GM19324 (cell line): ENCODE measurements around the gene TGM5.
"Not testable (repeated sequence)": the region's sequence is repeated elsewhere in the genome, so short reads cannot be mapped to it uniquely, and the experiment has no call there.

Experiments used
- ATAC-seq: cut with Tn5 transposase; IDR thresholded peaks from one replicate; pipeline ENCODE4 v1.9.1; 2021; ENCODE audit warnings: mild to moderate bottlenecking, moderate library complexity; ENCODE audit not compliant: unreplicated experiment, low FRiP score

The TGM5 gene

DNA sequence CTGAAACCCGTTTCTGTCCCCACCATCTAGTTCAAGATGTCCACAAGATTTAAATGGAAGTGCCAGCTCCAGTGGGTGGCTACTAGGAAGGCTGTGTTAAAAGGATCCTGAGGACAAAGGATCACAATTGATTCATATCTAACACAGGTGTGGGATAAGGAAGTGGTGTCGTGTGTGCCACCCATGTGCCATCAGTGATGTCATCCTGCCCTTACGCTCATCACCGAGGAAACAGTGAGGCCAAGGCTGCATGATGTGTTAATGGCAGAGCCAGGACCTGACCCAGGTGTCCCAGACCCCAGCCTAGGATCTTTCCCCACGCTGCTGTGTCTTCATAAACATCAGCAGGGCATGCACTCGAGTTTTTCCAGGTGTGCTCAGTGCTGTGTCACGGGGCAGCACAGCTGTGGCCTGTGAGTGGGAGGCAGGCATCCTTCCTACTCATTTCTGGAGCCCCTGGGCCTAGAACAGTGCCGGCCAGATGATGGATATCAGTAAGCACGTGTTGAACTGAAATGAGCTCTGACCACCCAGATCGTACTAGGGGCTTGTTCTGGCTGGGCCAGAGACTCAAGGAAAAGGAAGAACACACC, 10.6 kb upstream of the TGM5 start:
- no peak for ATAC-seq

DNA sequence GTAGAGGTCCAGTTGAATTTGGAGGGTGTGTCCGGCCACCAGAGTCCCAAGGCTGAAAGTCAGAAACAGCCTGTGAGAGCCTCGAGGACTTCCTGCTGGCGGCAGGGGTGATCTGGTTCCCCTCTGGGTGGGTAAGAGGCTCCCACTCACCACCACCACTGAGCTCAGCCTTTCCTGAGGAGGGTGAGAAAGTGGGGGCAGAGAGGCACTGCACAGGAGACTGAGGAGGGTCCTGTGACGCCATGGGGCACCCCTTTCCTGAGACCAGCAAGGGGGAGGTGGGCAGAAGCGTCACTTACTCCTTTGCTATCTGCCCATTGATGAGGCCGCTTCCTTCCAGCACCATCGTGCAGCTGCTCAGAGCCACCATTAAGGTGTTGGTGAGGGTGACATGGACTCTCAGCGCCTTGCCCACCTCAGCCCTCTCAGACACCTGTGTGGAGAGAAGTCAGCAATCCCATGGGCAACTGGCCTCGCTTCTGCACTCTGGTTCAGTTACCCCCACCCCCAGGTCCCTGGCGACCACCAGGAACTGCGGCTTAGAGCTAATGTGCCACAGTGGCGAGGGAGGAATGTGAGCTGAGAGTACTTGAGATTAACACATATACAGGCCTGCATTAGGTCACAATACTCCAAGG, 10.0 kb upstream of the TGM5 start:
- no peak for ATAC-seq

DNA sequence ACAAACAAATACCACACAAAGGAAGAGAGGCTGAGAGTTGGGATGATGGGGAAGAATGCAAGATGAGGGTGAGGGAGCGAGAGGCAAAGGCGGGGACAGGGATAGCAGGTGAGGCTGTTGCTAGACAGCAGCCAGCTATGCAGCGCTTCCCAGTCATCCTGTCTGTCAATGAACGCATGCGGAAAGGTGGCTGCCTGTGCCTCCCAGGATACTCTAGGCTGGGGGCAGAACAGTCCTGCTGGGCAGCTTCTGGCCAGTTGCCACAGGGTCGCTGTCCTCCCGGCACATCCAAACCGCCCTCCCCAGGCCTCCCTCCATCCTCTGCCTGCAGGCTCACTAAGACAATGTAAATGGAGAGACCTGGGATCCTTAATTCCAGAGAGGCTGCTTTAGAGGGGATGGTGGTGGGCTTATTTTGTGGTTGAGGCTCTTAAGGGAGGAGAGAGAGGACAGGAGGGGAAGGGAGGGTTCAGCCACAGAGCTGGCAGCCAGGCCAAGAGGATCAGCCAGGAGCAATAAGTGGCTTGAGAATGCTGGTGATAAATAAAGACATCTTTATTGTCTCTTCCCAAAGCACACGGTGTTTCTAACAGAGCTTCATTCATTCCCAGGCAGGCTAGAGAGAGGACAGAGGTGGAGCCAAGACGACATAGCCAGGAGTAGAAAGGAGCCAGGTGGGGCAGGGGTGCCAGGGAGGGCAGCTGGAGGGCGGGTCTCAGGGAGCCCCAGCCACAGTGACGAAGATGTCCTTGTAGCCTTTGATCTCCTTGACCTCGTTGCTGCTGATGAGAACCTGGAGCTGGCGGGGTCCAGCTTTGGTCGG, 9.2 kb upstream of the TGM5 start:
- ATAC-seq, result no peak

DNA sequence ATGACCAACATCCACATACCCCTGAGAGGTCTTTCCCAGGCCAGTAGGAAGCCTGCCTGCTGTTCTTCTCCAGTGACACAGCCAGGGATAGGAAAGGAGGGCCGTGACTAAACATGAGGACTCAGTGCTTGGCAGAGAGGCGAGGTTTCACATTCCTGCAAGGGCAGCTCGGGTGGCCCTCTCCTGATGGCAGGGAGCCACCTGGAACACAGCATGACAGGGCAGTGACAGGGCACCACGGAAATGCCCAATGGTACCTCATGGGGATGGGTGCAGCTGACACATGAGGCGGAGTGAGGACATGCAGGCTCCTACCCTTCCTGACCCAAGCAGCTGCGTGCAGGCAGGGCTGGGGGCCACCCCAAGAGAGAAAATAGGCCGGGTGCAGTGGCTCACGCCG, 7.4 kb upstream of the TGM5 start:
- ATAC-seq, result no peak

DNA sequence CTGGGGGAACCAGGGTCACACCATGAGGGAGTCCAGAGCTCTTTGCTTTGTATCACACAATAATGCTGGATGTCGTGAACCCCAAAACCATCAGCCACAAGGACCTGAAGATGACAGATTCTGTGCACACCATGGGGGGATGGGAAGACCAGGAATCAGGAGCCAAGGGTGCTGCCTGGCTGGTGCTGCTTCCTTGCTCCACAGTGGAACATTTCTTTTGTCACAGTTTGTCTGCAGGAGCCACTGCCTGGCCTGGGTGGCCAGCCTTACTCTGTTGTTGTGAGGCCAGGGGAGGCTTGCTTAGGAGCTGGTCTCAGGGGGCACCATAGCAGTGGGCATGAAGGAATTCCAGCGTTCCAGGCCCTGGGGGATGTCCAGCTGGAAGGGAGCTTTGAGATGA, 6.5 kb upstream of the TGM5 start:
- no peak for ATAC-seq

DNA sequence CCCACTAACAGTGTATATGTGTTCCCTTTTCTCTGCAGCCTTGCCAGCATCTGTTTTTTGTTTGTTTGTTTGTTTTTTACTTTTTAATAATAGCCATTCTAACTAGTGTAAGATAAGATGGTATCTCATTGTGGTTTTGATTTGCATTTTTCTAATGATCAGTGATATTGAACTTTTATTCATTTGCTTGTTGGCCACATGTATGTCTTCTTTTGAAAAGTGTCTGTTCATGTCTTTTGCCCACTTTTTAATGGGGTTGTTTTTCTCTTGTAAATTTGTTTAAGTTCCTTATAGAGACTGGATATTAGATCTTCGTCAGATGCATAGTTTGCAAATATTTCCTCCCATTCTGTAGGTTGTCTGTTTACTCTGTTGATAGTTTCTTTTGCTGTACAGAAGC, 5.2 kb upstream of the TGM5 start:
- ATAC-seq, result not testable (repeated sequence)

DNA sequence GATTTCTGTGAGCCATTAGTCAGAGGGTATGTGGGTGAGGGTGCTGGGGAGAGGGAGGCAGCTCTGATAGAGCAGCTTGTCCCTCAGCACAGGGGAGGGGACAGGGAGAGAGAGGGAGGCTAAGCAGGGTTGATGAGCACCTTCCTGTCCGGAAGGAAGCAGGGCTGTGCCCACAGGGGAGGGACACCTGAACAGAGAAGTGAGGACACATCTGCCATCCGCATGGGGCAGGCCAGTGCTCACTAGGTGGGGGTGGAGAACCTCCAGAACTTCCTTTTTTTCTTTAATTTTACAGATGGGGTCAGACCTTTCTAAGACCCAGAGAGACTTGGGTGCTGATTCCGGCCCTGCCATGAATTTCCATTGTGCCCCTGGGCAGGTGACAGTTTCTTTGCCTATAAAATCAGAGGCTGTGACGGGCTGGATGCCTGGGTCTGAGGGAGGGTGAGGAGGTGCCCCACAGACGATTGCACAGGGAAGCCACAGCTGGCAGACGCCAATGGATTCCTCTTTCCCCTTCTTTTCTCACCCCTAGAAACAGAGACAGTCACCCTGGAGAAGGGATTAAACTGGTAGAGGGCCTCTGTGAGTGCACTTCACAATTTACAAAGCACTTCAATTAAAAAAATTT, 4.1 kb upstream of the TGM5 start:
- no peak for ATAC-seq

DNA sequence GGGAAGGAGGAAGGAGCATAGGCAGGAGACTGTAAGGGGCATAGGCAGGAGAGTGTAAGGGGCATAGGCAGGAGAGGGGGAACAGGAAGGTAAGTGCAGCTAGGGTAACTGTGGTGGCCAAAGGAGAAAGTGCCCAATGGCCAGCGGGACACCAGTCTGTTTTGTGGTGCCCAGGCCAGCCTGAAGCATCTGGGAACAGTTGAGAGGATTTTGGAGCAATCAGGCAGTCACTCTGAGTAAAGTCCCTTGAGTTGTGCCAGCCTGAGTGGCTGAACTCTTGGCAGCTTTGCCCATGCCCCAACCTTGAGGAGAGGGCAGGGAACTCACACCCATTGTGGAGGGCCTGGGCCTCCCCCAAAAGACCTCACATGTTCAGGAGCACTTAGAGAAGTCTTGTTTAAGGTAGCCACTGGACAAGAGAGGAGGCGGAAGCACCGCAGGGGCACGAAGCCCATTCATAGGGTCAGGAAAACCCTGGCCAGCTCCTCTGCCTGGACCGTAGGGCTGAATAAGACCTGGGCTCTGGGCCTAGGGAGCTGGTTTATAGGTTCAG, 3.5 kb upstream of the TGM5 start:
- no peak for ATAC-seq

DNA sequence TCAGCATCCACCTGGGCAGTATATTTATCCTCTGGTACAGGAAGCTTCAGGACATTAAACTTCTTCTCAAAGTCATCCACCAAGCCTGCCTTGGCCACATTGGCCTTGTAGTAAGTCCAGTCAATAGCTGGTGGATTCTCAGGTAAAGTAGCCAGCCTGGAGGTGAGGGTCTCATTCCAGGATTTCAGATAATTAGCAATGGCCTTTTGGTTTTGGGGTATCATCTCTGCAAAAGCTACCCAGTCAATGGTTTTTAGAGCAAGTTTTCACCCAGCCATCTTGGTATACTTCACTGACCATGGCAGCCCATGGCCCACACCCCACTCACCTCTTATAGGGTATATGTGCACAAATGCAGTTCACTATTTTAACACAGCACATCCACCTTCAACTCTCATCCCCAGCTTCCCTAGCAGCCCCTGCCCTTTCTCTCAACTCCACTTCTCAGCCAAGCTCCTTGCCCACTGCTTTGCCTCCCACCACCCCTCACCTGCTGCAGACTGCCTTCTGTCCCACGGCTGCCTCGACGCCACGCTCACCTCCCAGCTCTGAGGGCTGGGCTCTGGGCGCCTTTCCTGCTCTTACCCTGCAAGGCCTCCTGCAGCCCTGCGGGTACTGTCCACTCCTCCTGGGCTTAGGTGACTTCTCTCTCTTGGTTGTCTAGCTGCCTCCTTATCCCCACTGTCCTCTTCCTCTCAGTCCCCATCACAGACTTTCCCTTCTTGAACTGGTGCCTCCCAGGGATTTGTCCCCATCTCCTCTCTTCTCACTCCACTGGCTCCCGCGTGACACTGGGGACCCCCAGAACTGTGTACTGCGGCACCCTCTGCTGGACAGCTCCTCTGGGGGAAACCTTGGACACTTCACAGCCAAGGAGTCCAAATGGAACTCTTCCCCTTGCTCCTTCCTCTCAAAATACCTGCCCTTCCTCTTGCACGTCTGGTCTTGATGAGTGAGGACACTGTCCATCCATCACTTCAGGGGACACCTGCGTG, 1.7 kb upstream of the TGM5 start:
- no peak for ATAC-seq

DNA sequence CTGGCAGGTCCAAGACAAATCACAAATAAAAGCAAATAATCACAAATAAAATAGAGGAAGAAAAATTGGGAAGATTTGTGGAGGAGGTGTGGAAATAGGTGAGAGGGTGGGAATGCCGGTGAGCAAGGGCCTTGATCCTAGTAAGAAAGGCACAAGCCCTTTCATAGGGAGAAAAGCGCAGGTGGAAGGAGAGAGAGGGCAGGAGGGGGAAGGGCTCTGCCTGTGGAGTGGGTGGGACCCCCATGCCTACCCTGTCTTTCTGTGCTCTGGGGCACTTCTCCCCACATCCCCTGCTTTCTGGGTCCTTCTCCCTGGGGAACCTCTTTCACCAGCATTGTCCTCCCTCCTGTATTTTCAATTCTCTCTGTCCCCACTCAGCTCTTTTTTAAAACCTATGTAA, 711 bp upstream of the TGM5 start:
- ATAC-seq, result no peak

DNA sequence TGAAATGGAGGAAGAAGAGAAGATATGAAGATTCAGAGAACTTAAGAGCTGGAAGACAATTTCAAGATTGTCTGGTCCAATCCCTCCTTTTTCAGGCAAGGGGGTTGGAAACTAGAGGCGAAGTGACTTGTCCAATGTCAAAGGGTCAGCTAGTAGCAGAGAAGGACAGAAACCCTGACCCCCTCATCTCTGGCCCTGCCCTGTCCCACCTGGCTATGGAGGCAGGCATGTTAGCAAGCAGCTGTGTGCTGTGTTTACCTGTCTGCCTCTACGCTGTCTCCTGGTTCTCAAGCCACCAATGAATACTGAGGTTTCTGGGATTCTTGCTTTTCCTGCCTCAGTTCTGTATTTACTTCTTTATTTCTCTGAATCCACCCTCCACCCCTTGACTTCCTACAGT, 342 bp downstream of the TGM5 start:
- no peak for ATAC-seq

DNA sequence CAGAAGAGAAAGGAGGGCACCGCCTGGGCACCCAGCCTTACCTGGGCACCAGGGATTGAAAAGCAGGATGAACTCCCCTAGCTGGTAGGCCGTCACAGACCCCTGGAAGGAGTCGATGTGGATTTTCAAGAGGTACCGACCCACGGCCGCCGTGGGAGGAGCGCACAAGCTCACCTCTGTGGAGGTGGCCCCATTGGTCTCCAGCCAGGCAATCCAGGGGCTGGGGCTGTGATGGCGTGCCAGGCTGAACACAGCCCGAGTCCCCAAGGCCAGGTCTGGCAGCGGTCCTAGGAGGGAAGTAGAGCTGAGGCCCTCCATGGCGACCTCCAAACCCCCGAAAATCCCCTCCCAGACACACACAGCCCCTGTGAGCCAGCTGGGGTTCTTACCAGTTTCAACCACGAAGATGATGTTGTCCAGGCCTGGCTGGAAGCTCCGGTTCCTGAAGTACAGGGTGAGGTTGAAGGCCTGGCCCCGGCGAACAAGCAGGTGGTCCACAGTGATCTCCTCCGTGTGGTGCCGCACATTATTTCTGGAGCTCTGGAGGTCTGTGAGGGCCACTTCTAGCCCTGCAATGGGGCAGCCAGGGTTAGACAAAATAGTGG, 6.6 kb downstream of the TGM5 start:
- no peak for ATAC-seq

DNA sequence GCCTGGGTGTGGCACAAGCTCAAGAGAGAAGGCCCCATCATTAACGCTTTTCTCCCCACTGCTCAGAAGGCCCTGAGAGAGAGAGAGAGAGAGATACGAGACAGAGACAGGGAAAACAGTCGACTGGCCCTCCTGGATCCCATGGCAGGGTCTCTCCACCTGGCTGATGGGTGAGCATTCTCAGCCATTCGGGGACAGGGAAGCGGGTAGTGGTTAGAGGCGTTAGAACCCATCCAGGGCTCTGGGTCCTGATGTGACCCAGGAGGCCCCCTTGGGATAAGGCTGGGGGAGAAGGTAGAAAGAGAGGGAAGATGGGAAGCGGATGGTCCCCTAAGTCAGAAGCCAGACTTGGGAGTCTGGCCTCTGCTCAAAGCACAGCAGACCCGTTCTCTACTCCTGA, 7.9 kb downstream of the TGM5 start:
- ATAC-seq, result no peak

DNA sequence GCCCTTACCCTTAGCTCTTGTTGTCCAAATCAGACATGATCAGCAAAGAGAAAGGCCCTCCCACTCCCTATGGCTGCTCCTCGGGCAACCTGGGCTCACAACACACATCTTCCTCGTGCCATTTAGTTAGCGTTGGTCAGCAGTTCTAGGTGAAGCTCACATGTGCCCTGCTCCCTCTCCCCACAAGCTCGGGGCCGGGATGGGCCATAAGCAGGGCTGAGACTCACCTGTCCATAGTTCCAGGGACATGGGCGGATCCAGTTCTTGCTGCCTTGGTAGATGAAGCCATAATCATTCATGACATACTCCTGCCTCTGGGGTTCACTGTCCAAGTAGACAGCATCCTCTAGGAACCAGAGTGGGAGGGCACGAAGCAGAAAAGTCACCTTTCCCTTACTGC, 10.4 kb downstream of the TGM5 start:
- no peak for ATAC-seq

DNA sequence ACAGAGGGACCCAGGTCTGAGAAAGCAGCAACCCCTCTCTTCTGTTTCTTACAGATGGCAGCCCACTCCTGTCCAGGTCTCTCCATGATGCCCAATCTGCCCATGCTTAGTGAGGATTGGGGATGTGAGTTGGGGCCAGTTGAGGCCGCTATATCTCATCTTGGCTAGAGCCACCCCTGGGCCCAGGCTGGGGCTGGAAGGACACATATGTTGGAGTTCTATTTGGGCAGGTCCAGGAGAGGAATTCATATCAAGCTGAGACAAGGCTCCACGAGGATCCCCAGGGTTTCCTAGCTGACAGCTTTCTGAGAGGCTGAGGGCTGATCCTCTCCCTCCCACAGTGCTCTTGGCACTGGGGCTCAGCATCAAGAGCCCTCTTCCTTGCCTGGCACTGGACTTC, 11.4 kb downstream of the TGM5 start:
- no peak for ATAC-seq

DNA sequence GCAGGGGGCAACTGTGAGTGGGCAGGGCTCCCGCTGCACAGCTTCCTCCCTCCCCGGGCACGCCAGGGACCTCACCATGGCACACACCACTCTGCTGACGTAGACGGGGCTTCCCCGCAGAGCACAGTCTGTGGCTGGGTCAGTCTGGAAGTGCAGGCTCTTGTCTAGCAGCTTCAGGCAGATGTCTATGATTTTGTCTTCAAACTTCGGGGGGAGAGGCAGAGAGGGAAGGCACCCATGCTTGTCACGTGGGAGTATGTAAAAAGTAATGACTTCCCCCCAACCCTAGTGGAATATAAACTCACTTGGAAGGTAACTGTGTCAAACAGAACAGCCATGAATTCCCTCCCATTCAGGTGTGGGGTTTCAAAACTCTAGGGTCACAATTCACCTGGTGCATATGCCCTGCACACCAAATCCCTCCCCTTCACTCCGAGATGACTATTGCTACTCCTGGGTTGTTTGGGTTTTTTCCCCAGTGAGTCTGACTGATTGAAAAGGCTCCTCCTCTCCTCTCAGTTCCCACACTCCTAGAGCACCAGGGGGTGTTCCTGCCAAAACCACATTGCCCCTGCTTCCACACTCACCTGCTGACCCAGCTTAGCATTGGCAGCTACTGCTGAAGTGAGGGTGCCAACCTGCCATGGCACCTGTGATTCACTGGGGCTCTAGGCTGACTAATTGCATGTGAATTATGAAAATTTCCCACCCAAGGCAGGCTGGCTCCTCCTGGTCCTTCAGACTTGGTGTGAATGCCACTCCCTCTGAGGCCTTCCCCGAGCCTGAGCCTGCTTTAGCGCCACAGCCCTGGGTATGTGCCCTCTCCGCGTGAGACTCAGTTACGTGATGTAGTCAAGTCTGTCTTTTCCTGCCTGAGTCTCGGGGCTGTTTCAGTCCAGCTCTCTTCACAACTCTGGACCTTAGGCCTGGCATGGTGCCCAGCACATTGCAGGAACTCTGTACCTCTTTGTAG, 13.0 kb downstream of the TGM5 start:
- no peak for ATAC-seq

DNA sequence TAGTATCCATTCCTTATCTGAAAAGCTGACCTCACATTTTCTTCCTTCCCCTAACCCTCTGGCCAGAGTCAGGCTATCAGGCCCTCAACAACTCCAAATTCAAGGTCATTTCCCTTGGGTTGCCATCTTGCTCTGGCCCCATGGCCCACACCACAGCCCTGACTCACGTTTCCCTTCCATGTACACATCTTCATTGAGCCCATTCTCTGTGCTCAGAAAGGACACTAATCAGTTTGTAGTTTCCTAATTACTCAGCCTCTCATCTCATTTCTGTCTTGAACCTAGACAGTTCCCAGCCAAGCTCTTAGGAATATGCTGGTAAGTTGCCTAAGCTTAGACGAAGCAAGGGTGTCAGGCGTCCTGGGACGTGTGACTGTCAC, 14.9 kb downstream of the TGM5 start:
- ATAC-seq, result no peak

DNA sequence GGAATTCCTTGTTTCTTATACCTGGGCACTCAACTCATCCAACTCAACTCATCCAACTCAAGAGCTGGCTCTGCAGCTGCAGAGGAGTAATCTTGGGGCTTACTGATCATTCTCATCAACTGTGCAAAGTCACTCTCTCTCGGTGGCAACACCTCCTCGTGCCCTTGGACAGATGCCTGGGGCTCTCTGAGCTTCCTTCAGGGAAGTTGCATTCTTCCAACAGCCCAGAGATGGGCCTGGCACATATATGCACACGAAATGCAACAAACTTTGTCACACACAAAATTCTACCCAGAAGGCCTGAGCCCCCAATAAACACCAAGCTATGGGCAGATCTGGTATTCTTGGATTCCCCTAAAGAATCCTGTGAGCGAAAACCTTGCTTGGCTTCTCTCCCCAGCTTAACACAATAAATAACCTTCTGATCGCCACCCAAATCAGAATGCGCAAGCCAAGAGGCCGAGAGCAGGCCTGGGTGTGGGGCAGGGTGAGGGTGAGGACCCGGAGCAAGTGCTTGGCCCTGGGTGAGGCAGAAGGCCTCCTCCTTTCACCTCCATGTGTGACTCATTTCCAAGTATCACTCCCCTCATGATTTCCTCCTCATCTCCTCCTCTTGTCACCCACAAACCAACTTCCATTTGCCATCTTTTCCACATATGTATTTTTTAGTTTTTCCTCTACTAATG, 15.4 kb downstream of the TGM5 start:
- ATAC-seq, result no peak
